SU-DHL-6 (cell line): ENCODE measurements around the gene CRIM1.
"Not testable (repeated sequence)": the region's sequence is repeated elsewhere in the genome, so short reads cannot be mapped to it uniquely, and the experiment has no call there.

ENCODE experiments used
- CTCF ChIP-seq: fragments of 200-600 bp; sonication (generic); IDR thresholded peaks from one replicate; pipeline ENCODE4 v1.5.1; 2017; ENCODE audit warnings: antibody characterized with exemption, mild to moderate bottlenecking, low read length, moderate library complexity; ENCODE audit not compliant: insufficient read depth, poor library complexity, severe bottlenecking
- EZH2phosphoT487 ChIP-seq: fragments of 200-600 bp; sonication (generic), shearing (Covaris generic); conservative IDR thresholded peaks from 2 replicates; pipeline ENCODE4 v1.6.1; 2018; ENCODE audit warnings: mild to moderate bottlenecking, antibody characterized with exemption, low read length, moderate library complexity, mixed read lengths

GRCh38 chr2:36363085-36363484, 7.5 kb downstream of the CRIM1 start:
- TF ChIP-seq CTCF, EZH2phosphoT487: not testable (repeated sequence)
